Panc1 (cell line): ENCODE measurements around the gene CCDC172.

Experiments
- POLR2AphosphoS5 ChIP-seq: IDR thresholded peaks from 2 replicates; pipeline ENCODE4 v1.6.1; 2012; ENCODE audit warnings: mild to moderate bottlenecking, low read depth, low read length, moderate library complexity
- SIN3A ChIP-seq: IDR thresholded peaks from 2 replicates; pipeline ENCODE4 v1.6.1; 2012; ENCODE audit warnings: low read depth, mild to moderate bottlenecking, low read length, moderate library complexity, borderline replicate concordance; ENCODE audit not compliant: insufficient read depth
- TCF7L2 ChIP-seq: IDR thresholded peaks from 2 replicates; pipeline ENCODE4 v1.6.1; 2011; ENCODE audit warnings: mild to moderate bottlenecking, low read depth, low read length, inconsistent platforms
- TF ChIP-seq, protein P1 (sequence below), 2 experiments: IDR thresholded peaks; 2 replicates each; pipeline ENCODE4 v1.6.1; 2011 to 2012; ENCODE audit warnings: low read depth in 2 of 2, control low read depth in 1 of 2, low read length in 1 of 2, mild to moderate bottlenecking in 1 of 2, moderate library complexity in 1 of 2; ENCODE audit not compliant: insufficient read depth in 1 of 2
- TF ChIP-seq, protein P2 (sequence below): fragments of 450-650 bp; IDR thresholded peaks from 2 replicates; pipeline ENCODE4 v1.5.1; 2017; ENCODE audit warnings: mild to moderate bottlenecking

DNA sequence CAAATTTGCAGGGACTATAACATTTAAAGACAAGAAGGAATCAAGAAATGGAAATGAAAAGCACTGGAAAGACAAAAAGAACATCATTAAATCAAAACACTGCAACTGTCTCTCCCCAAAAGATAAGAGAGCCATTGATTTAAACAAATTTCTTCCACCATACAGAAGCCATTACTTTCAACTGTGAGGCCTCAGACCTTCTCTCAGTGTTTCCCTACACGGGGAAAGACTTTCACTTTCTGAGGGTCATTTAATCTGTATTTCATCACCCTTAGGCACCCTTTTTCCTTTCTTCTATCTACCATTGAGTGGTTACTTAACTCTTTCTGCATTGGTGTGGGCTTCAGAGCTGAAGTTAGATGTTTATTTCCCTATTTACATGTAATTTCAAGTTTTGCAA, 47.5 kb downstream of the CCDC172 start:
- TF ChIP-seq, protein P1, sequence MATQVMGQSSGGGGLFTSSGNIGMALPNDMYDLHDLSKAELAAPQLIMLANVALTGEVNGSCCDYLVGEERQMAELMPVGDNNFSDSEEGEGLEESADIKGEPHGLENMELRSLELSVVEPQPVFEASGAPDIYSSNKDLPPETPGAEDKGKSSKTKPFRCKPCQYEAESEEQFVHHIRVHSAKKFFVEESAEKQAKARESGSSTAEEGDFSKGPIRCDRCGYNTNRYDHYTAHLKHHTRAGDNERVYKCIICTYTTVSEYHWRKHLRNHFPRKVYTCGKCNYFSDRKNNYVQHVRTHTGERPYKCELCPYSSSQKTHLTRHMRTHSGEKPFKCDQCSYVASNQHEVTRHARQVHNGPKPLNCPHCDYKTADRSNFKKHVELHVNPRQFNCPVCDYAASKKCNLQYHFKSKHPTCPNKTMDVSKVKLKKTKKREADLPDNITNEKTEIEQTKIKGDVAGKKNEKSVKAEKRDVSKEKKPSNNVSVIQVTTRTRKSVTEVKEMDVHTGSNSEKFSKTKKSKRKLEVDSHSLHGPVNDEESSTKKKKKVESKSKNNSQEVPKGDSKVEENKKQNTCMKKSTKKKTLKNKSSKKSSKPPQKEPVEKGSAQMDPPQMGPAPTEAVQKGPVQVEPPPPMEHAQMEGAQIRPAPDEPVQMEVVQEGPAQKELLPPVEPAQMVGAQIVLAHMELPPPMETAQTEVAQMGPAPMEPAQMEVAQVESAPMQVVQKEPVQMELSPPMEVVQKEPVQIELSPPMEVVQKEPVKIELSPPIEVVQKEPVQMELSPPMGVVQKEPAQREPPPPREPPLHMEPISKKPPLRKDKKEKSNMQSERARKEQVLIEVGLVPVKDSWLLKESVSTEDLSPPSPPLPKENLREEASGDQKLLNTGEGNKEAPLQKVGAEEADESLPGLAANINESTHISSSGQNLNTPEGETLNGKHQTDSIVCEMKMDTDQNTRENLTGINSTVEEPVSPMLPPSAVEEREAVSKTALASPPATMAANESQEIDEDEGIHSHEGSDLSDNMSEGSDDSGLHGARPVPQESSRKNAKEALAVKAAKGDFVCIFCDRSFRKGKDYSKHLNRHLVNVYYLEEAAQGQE (IDR thresholded peaks at IDR 0.05; ENCODE audit: insufficient read depth in 1 of 2, low read depth in 2 of 2, low read length in 1 of 2): no peak
- TF ChIP-seq, protein P2, sequence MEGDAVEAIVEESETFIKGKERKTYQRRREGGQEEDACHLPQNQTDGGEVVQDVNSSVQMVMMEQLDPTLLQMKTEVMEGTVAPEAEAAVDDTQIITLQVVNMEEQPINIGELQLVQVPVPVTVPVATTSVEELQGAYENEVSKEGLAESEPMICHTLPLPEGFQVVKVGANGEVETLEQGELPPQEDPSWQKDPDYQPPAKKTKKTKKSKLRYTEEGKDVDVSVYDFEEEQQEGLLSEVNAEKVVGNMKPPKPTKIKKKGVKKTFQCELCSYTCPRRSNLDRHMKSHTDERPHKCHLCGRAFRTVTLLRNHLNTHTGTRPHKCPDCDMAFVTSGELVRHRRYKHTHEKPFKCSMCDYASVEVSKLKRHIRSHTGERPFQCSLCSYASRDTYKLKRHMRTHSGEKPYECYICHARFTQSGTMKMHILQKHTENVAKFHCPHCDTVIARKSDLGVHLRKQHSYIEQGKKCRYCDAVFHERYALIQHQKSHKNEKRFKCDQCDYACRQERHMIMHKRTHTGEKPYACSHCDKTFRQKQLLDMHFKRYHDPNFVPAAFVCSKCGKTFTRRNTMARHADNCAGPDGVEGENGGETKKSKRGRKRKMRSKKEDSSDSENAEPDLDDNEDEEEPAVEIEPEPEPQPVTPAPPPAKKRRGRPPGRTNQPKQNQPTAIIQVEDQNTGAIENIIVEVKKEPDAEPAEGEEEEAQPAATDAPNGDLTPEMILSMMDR: no peak
- TF ChIP-seq POLR2AphosphoS5 (no peak), TCF7L2 (no peak), SIN3A (no peak)
